GM21423 (cell line): ENCODE measurements around the gene PRTG.

Source experiments
- ATAC-seq: cut with Tn5 transposase; IDR thresholded peaks from one replicate; pipeline ENCODE4 v1.9.1; 2021; ENCODE audit warnings: mild to moderate bottlenecking, moderate library complexity; ENCODE audit not compliant: unreplicated experiment

The PRTG gene

GRCh38 chr15:55574096-55574495, 168.9 kb downstream of the PRTG start:
- ATAC-seq = no peak

- no peak for ATAC-seq
Measured at GRCh38 chr15:55573224-55573623, 169.7 kb downstream of the PRTG start.

GRCh38 chr15:55564347-55565145, 178.4 kb downstream of the PRTG start:
- ATAC-seq = no peak

- ATAC-seq = no peak
Measured at GRCh38 chr15:55562601-55563000, 180.4 kb downstream of the PRTG start.
